GM19463 (cell line): ENCODE data around the gene NEK8.
A peak's percentile ranks its signal among the peaks of the same experiment; 100 is the strongest.

Source experiments
- ATAC-seq: cut with Tn5 transposase; IDR thresholded peaks from one replicate; pipeline ENCODE4 v1.9.1; 2021; ENCODE audit warnings: mild to moderate bottlenecking, moderate library complexity; ENCODE audit not compliant: unreplicated experiment

Gene NEK8

DNA sequence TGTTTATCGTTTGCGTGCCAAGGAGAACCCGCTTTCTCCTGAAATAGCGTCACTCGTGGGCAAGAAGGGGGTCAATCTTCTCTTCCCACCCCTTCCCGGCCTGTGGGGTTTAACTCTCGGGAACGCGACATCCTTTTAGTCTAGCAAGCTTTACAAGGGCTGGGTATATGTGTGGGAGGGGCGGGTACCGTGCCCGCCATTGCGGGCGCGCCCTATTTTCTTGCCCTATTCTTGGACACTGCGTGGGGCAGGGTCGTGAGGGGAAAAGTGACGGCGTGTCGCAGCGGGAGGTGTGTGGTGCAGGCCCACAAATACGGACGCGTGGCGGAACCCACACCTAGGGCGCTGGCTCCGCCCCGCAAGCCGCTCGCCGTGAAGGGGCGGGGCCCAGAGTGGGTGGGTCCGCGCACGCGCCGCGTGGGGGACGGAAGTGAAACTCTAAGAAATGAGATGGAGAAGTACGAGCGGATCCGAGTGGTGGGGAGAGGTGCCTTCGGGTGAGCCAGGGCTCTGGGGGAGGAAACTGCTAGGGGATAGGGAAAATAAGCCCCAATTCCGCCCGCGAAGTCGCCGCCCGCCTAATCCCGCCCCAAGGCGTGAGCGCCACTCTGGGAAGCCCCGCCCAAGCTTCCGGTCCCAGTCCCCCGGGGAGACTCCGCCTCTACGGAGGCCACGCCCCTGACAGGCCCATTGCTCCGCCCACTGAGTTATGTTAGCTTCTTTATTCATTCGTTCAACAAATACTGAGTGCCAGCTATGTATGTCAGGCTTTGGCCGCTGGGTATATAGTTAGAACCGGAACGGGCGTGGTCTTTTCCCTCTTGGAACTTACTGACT lies at the start of gene NEK8:
TSS of gene NEK8 (plus strand) at position 425 of the 837 bp plus-strand sequence. CDS start at position 451, 26 bp downstream.
- peak; percentile 25 for ATAC-seq

DNA sequence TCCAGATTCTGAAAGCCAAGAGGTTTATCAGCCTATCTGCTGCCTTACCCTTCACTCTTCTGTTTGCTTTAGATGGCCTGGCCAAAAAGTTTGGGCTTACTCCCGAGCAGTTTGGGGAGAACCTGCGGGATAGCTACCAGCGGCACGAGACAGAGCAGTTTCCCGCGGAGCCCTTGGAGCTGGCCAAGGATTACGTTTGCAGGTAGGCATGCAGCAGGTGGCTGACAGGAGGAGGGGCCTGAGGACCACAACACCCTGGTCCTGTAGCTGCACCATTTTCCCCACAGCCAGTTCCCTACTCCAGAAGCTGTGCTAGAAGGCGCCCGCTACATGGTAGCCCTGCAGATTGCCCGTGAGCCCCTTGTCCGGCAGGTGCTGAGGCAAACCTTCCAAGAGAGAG lies 45.9 kb upstream of the NEK8 start:
- ATAC-seq: no peak

GRCh38 chr17:28684963-28685362 lies 43.6 kb upstream of the NEK8 start:
- no peak for ATAC-seq

DNA sequence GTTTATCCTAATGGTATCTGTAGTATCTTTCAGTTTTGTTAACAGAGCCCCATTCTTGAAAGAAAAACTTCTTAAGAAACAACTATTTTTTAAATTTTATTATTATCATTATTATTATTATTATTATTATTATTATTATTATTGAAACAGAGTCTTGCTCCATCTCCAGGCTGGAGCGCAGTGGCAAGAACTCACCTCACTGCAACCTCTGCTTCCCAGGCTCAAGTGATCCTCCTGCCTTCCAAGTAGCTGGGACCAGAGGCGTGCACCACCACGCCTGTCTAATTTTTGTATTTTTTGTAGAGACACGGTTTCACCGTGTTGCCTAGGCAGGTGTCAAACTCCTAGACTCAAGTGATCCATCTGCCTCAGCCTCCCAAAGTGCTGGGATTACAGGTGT lies 43.2 kb upstream of the NEK8 start:
- ATAC-seq: no peak

DNA sequence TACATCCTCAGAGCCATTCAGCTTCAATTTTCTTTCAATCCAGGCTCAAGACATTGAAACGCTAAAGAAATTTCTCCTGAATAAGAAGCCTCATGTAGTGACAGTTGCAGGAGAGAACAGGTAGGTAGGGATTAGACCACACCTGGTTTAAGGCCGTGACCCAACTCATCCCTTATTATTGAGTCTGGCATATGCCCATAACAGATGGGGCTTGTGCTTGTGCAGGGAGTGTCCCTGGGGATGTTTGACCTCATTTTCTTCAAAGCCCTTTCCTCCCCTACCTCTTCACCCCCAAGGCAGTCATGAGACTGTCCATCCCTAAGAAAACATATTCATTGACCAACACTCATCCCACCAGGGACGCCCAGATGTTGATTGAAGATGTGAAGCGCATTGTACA lies 42.3 kb upstream of the NEK8 start:
- no peak for ATAC-seq

DNA sequence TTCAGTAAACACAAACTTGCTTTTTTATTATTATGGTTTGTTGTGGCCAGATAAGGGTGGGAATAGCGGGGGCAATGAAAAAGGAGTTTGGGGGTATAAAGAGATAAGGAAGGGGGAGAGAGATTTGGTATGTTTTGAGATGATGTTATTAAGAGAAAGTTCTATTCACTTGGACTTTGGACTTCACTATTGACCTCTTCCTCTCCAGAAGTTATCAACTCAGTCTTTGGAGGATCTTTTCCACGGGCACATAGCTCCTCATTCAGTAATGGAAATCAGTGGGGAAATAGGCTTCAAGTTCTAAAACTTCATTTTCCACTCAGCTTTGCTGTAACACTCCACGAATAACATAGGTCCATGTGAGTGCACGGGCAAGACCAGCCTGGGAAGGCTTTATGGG lies 40.1 kb upstream of the NEK8 start:
- ATAC-seq: no peak

GRCh38 chr17:28689011-28689410 lies 39.6 kb upstream of the NEK8 start:
- ATAC-seq: no peak

GRCh38 chr17:28693869-28694268 lies 34.7 kb upstream of the NEK8 start:
- ATAC-seq: no peak

GRCh38 chr17:28698253-28698941 lies 30.2 kb upstream of the NEK8 start:
- no peak for ATAC-seq

GRCh38 chr17:28700278-28700677 lies 28.3 kb upstream of the NEK8 start:
- no peak for ATAC-seq

GRCh38 chr17:28700830-28701492 lies 27.6 kb upstream of the NEK8 start:
- no peak for ATAC-seq

- no peak for ATAC-seq
Observed at GRCh38 chr17:28702026-28702751, 26.4 kb upstream of the NEK8 start.

GRCh38 chr17:28702752-28703150 lies 25.8 kb upstream of the NEK8 start:
- no peak for ATAC-seq

- ATAC-seq: no peak
Observed at GRCh38 chr17:28703552-28704218, 24.9 kb upstream of the NEK8 start.

GRCh38 chr17:28704219-28704858 lies 24.2 kb upstream of the NEK8 start:
- no peak for ATAC-seq

GRCh38 chr17:28705074-28705659 lies 23.4 kb upstream of the NEK8 start:
- no peak for ATAC-seq

DNA sequence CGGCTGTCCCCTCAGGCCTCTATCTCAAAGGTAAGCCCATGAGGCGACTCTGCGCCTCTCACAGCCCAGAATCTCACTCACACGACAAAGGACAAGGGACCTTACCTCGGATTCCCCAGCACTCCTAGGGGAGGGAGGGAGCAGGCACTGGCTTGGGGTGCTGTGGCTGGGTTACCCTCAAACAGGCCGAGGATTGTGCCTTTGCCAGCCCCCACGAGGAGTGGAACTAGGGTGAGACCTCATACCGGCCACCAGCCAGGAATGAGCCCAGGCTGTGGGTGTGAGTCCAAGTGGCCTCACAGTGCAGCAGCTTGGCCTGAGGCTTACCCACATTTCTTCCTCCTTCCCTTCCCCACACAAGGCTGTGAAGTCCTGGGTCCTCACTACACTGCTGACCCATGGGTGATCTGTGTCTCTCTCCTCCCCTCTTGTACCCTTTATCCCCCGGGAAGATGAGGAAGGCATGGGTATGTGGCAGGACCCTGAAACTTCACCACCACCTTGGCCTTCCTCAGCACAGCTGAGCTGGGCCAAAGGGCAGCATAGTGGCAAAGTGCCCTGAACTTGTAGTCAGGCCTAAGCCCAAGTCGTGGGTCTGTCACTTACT lies 22.8 kb upstream of the NEK8 start:
- ATAC-seq: no peak

- no peak for ATAC-seq
Observed at GRCh38 chr17:28706471-28707338, 21.9 kb upstream of the NEK8 start.
